Panc1 (cell line): Measurements from ENCODE around the gene C12orf75.
"Not testable (repeated sequence)": the region's sequence is repeated elsewhere in the genome, so short reads cannot be mapped to it uniquely, and the experiment has no call there.

Experiments
- CTCF ChIP-seq: fragments of 450-650 bp; IDR thresholded peaks from 2 replicates; pipeline ENCODE4 v1.5.1; 2017; ENCODE audit warnings: mild to moderate bottlenecking
- POLR2AphosphoS5 ChIP-seq: IDR thresholded peaks from 2 replicates; pipeline ENCODE4 v1.6.1; 2012; ENCODE audit warnings: mild to moderate bottlenecking, low read depth, low read length, moderate library complexity

GRCh38 chr12:105310476-105311085 lies 19.9 kb upstream of the C12orf75 start:
- TF ChIP-seq POLR2AphosphoS5, CTCF: not testable (repeated sequence)
